MM.1S (cell line): ENCODE measurements around the gene MGAT5.
A peak's percentile ranks its signal among the peaks of the same experiment; 100 is the strongest.

Experiments used
- DNase-seq: peaks from one replicate; pipeline ENCODE4 v3.0.0-alpha.2; 2015
- H2AFZ ChIP-seq: fragments of 300-600 bp; sonication (generic); 2 replicates; pipeline ENCODE4 v1.6.0; 2016; ENCODE audit warnings: antibody characterized with exemption, low read length
- H3F3A ChIP-seq: fragments of 300-600 bp; sonication (generic); 2 replicates; pipeline ENCODE4 v1.6.1; 2016; ENCODE audit warnings: mild to moderate bottlenecking, antibody characterized with exemption, low read length, moderate library complexity, mixed read lengths; ENCODE audit not compliant: insufficient read depth
- H3K27ac ChIP-seq: fragments of 300-600 bp; sonication (generic); 2 replicates; pipeline ENCODE4 v1.5.1; 2016; ENCODE audit warnings: mild to moderate bottlenecking, low read length
- H3K27me3 ChIP-seq: fragments of 300-600 bp; sonication (generic); replicated peaks from 2 replicates; pipeline ENCODE4 v1.6.0; 2016; ENCODE audit warnings: low read length; ENCODE audit not compliant: insufficient read depth
- H3K36me3 ChIP-seq: fragments of 300-600 bp; sonication (generic); replicated peaks from 2 replicates; pipeline ENCODE4 v1.6.1; 2016; ENCODE audit warnings: mild to moderate bottlenecking, low read length, mixed read lengths; ENCODE audit not compliant: insufficient read depth
- H3K4me1 ChIP-seq: fragments of 300-600 bp; sonication (generic); 2 replicates; pipeline ENCODE4 v1.6.1; 2016; ENCODE audit warnings: low read length, mixed read lengths
- H3K4me2 ChIP-seq: fragments of 300-600 bp; sonication (generic); 2 replicates; pipeline ENCODE4 v1.6.0; 2016; ENCODE audit warnings: low read depth, low read length
- H3K4me3 ChIP-seq: fragments of 300-600 bp; sonication (generic); 2 replicates; pipeline ENCODE4 v1.5.1; 2016; ENCODE audit warnings: low read length, mixed read lengths
- H3K79me2 ChIP-seq: fragments of 300-600 bp; sonication (generic); 2 replicates; pipeline ENCODE4 v1.6.1; 2016; ENCODE audit warnings: mixed run types, low read length, mixed read lengths
- H3K9ac ChIP-seq: fragments of 300-600 bp; sonication (generic); 2 replicates; pipeline ENCODE4 v1.6.1; 2016; ENCODE audit warnings: low read length, mixed read lengths
- H3K9me2 ChIP-seq: fragments of 300-600 bp; sonication (generic); replicated peaks from 2 replicates; pipeline ENCODE4 v1.6.1; 2016; ENCODE audit warnings: mild to moderate bottlenecking, low read length, mixed read lengths; ENCODE audit not compliant: insufficient read depth
- H3K9me3 ChIP-seq: fragments of 300-600 bp; sonication (generic); replicated peaks from 2 replicates; pipeline ENCODE4 v1.6.1; 2016; ENCODE audit warnings: mild to moderate bottlenecking, low read length, mixed read lengths; ENCODE audit not compliant: insufficient read depth
- H4K20me1 ChIP-seq: fragments of 300-600 bp; sonication (generic); 2 replicates; pipeline ENCODE4 v1.6.1; 2016; ENCODE audit warnings: mild to moderate bottlenecking, low read length, moderate library complexity, mixed read lengths; ENCODE audit not compliant: insufficient read depth
- CTCF ChIP-seq: fragments of 300-600 bp; sonication (generic); IDR thresholded peaks from 2 replicates; pipeline ENCODE4 v1.5.1; 2016; ENCODE audit warnings: antibody characterized with exemption, low read length, mixed read lengths
- EZH2 ChIP-seq: fragments of 300-600 bp; sonication (generic); optimal IDR thresholded peaks from 2 replicates; pipeline ENCODE3; 2017; ENCODE audit warnings: low read depth, mild to moderate bottlenecking, antibody characterized with exemption, low read length, mixed read lengths
- EZH2phosphoT487 ChIP-seq: fragments of 300-600 bp; sonication (generic); IDR thresholded peaks from 2 replicates; pipeline ENCODE4 v1.6.1; 2018; ENCODE audit warnings: antibody characterized with exemption, low read length

The MGAT5 gene

GRCh38 chr2:134368009-134368817, 114.3 kb downstream of the MGAT5 start:
- peaks cover 21% of the 10 kb centered on the region for H3K4me1 ChIP-seq
- H3K4me2 ChIP-seq, result no peak overlapping the region
- no peaks in the 10 kb centered on the region for H4K20me1 ChIP-seq
- H3K4me3 ChIP-seq, result no peak overlapping the region
- TF ChIP-seq CTCF (no peak), EZH2 (no peak), EZH2phosphoT487 (no peak)
- no peaks in the 10 kb centered on the region for H3K79me2 ChIP-seq
- 0 out of 2 replicates have a peak, but pooled peaks cover 3% of the 10 kb centered on the region for H3K36me3 ChIP-seq
- peak overlapping the region; percentile 14; the same call in 1 of the 2 replicates for H3K27ac ChIP-seq
- no peak overlapping the region for H3K9ac ChIP-seq
- H3K27me3 ChIP-seq, result no peaks in the 10 kb centered on the region
- no peaks in the 10 kb centered on the region for H3K9me3 ChIP-seq
- no peaks in the 10 kb centered on the region for H3F3A ChIP-seq
- H2AFZ ChIP-seq, result no peak overlapping the region
- DNase-seq, result no peak
- no peaks in the 10 kb centered on the region for H3K9me2 ChIP-seq

GRCh38 chr2:134369220-134369902, 115.5 kb downstream of the MGAT5 start:
- H3K36me3 ChIP-seq, result no peaks in the 10 kb centered on the region
- H4K20me1 ChIP-seq, result no peaks in the 10 kb centered on the region
- no peaks in the 10 kb centered on the region for H3K9me3 ChIP-seq

GRCh38 chr2:134370655-134371445, 117.0 kb downstream of the MGAT5 start:
- Histone ChIP-seq H3K27ac (no peak overlapping the region), H3K4me2 (no peak overlapping the region), H3K4me1 (peaks cover 21% of the 10 kb centered on the region), H3F3A (no peaks in the 10 kb centered on the region), H2AFZ (no peak overlapping the region), H3K4me3 (no peak overlapping the region), H4K20me1 (no peaks in the 10 kb centered on the region), H3K9me3 (no peaks in the 10 kb centered on the region), H3K36me3 (no peaks in the 10 kb centered on the region), H3K79me2 (no peaks in the 10 kb centered on the region), H3K9ac (no peak overlapping the region), H3K27me3 (no peaks in the 10 kb centered on the region), H3K9me2 (no peaks in the 10 kb centered on the region)
- no peak for DNase-seq
- TF ChIP-seq CTCF (no peak), EZH2phosphoT487 (no peak), EZH2 (no peak)

More at GRCh38 chr2:134369220-134369902, 115.5 kb downstream of the MGAT5 start:
- H3K4me2 ChIP-seq, result no peak overlapping the region
- TF ChIP-seq EZH2phosphoT487, result no peak
- no peak for TF ChIP-seq EZH2
- no peak for TF ChIP-seq CTCF
- no peak overlapping the region for H3K9ac ChIP-seq
- H3K27me3 ChIP-seq, result no peaks in the 10 kb centered on the region
- H3K4me3 ChIP-seq, result no peak overlapping the region
- H3K9me2 ChIP-seq, result no peaks in the 10 kb centered on the region
- no peak overlapping the region for H3K27ac ChIP-seq
- no peaks in the 10 kb centered on the region for H3F3A ChIP-seq
- DNase-seq, result no peak
- no peaks in the 10 kb centered on the region for H3K79me2 ChIP-seq
- H3K4me1 ChIP-seq, result peaks cover 21% of the 10 kb centered on the region
- H2AFZ ChIP-seq, result no peak overlapping the region
